H1 (cell line): Measurements from ENCODE around the gene RAD9A. TPM values are rescaled to one million over a fixed set of nuclear protein-coding genes. Genes with fewer than 3 reads are reported as not detected.

Experiments used
- CTCF ChIA-PET: fragments of 300-600 bp; sonication (Branson Sonifier 250); formaldehyde crosslinking; loops from one replicate; lab custom pipeline; 2021; ENCODE audit not compliant: partially characterized antibody; lab: Charles Lee
- POLR2A ChIA-PET: fragments of 300-600 bp; sonication (Branson Sonifier 250); formaldehyde crosslinking; loops from one replicate; lab custom pipeline; 2021; ENCODE audit warnings: inconsistent platforms; ENCODE audit not compliant: partially characterized antibody; lab: Charles Lee
- DNase-seq, 2 experiments: peaks; one replicate each; pipeline versions ENCODE4 v3.0.0 to v3.0.0-alpha.2; 2010 to 2022; ENCODE audit warnings: low spot score in 2 of 2, low read depth in 1 of 2, mixed read lengths in 1 of 2
- FAIRE-seq: peaks from 2 replicates; lab custom pipeline; 2011; peaks lifted over from hg19 to GRCh38; lab: Jason Lieb, UNC
- H2AFZ ChIP-seq: 2 replicates; pipeline ENCODE4 v1.8.1; 2012; ENCODE audit warnings: low read length, inconsistent platforms
- H2AK5ac ChIP-seq: 2 replicates; pipeline ENCODE4 v1.6.1; 2013; ENCODE audit warnings: low read depth, low read length
- H2BK120ac ChIP-seq: replicated peaks from 2 replicates; pipeline ENCODE3; 2013; ENCODE audit warnings: low read depth, low read length, inconsistent platforms
- H2BK12ac ChIP-seq: 2 replicates; pipeline ENCODE4 v1.6.1; 2013; ENCODE audit warnings: low read depth, low read length
- H2BK15ac ChIP-seq: 2 replicates; pipeline ENCODE4 v1.6.1; 2013; ENCODE audit warnings: low read length
- H2BK20ac ChIP-seq: 2 replicates; pipeline ENCODE4 v1.6.1; 2013; ENCODE audit warnings: low read length
- H2BK5ac ChIP-seq: 2 replicates; pipeline ENCODE4 v1.6.1; 2013; ENCODE audit warnings: low read depth, low read length
- H3K14ac ChIP-seq: 2 replicates; pipeline ENCODE4 v1.6.1; 2013; ENCODE audit warnings: inconsistent platforms; ENCODE audit not compliant: insufficient read length
- H3K18ac ChIP-seq: 2 replicates; pipeline ENCODE4 v1.6.1; 2013; ENCODE audit warnings: low read length; ENCODE audit errors: extremely low read depth
- H3K23ac ChIP-seq: 2 replicates; pipeline ENCODE4 v1.6.1; 2013; ENCODE audit warnings: inconsistent platforms; ENCODE audit not compliant: insufficient read length
- H3K23me2 ChIP-seq: 2 replicates; pipeline ENCODE4 v1.6.1; 2013; ENCODE audit warnings: low read depth, low read length
- H3K27ac ChIP-seq: 2 replicates; pipeline ENCODE4 v1.6.1; 2011; ENCODE audit warnings: low read depth, low read length, inconsistent platforms
- H3K27me3 ChIP-seq, 4 experiments: replicated peaks in 1 of 4; 1 replicate in 1 of 4; 2 replicates in 3 of 4; pipeline versions ENCODE4 v1.6.1 to v1.8.1; 2011 to 2013; ENCODE audit warnings: low read length in 3 of 4, mild to moderate bottlenecking in 3 of 4, inconsistent platforms in 2 of 4, mixed read lengths in 2 of 4, moderate library complexity in 1 of 4; ENCODE audit not compliant: control insufficient read depth in 3 of 4, insufficient read depth in 3 of 4; ENCODE audit errors: extremely low read depth in 1 of 4
- H3K36me3 ChIP-seq, 4 experiments: 2 replicates each; pipeline versions ENCODE4 v1.6.1 to v1.8.1; 2011 to 2013; ENCODE audit warnings: mild to moderate bottlenecking in 4 of 4, low read length in 3 of 4, moderate library complexity in 2 of 4, control low read depth in 1 of 4, inconsistent platforms in 1 of 4; ENCODE audit not compliant: insufficient read depth in 4 of 4, control insufficient read depth in 2 of 4
- H3K4ac ChIP-seq: replicated peaks from 2 replicates; pipeline ENCODE3; 2013; ENCODE audit warnings: low read length, low read depth, mixed read lengths, inconsistent platforms; ENCODE audit not compliant: insufficient read length
- H3K4me1 ChIP-seq, 4 experiments: replicated peaks in 1 of 4; 1 replicate in 1 of 4; 2 replicates in 3 of 4; pipeline versions ENCODE4 v1.6.1 to v1.8.1; 2011 to 2013; ENCODE audit warnings: low read length in 3 of 4, inconsistent platforms in 2 of 4, mixed read lengths in 1 of 4; ENCODE audit not compliant: insufficient read depth in 4 of 4, control insufficient read depth in 3 of 4
- H3K4me2 ChIP-seq, 2 experiments: 2 replicates each; pipeline versions ENCODE4 v1.6.1 to v1.8.1; 2011 to 2013; ENCODE audit warnings: low read depth in 2 of 2, low read length in 2 of 2, control low read depth in 1 of 2, inconsistent platforms in 1 of 2, mild to moderate bottlenecking in 1 of 2; ENCODE audit not compliant: insufficient read depth in 1 of 2
- H3K4me3 ChIP-seq, 4 experiments: fragments of 200-600, 300-600 bp in 1 of 4; sonication (generic), shearing (Covaris generic), sonication (Bioruptor Twin) in 1 of 4; 2 replicates each; pipeline versions ENCODE4 v1.5.1 to v1.8.1; 2011 to 2016; ENCODE audit warnings: low read length in 4 of 4, low read depth in 3 of 4, control low read depth in 2 of 4, inconsistent platforms in 2 of 4, mild to moderate bottlenecking in 2 of 4, mixed read lengths in 1 of 4, moderate library complexity in 1 of 4; ENCODE audit not compliant: insufficient read depth in 2 of 4; ENCODE audit errors: extremely low read depth in 1 of 4
- H3K56ac ChIP-seq: replicated peaks from 2 replicates; pipeline ENCODE3; 2013; ENCODE audit warnings: low read depth, mild to moderate bottlenecking, mixed read lengths, low read length, inconsistent platforms; ENCODE audit not compliant: insufficient read length
- H3K79me1 ChIP-seq: 2 replicates; pipeline ENCODE4 v1.6.1; 2013; ENCODE audit warnings: low read depth, low read length, control low read depth
- H3K79me2 ChIP-seq, 2 experiments: 2 replicates each; pipeline versions ENCODE4 v1.6.1 to v1.8.1; 2012 to 2013; ENCODE audit warnings: low read length in 2 of 2, mild to moderate bottlenecking in 2 of 2, inconsistent platforms in 1 of 2; ENCODE audit not compliant: insufficient read depth in 2 of 2, control insufficient read depth in 1 of 2
- H3K9ac ChIP-seq, 4 experiments: replicated peaks in 1 of 4; 1 replicate in 1 of 4; 2 replicates in 3 of 4; pipeline versions ENCODE4 v1.6.1 to v1.8.1; 2011 to 2013; ENCODE audit warnings: low read depth in 3 of 4, low read length in 3 of 4, control low read depth in 2 of 4, mild to moderate bottlenecking in 2 of 4, moderate library complexity in 2 of 4, inconsistent platforms in 1 of 4; ENCODE audit errors: extremely low read depth in 1 of 4
- H3K9me3 ChIP-seq, 2 experiments: 2 replicates each; pipeline versions ENCODE4 v1.6.1 to v1.8.1; 2012 to 2013; ENCODE audit warnings: mild to moderate bottlenecking in 2 of 2, moderate library complexity in 2 of 2, control low read depth in 1 of 2, inconsistent platforms in 1 of 2, low read depth in 1 of 2, low read length in 1 of 2, mixed read lengths in 1 of 2; ENCODE audit not compliant: insufficient read depth in 2 of 2
- H4K20me1 ChIP-seq, 2 experiments: replicated peaks in 1 of 2; 2 replicates each; pipeline versions ENCODE3 to v1.8.1; 2011 to 2013; ENCODE audit warnings: inconsistent platforms in 2 of 2, low read length in 2 of 2, mild to moderate bottlenecking in 1 of 2; ENCODE audit not compliant: insufficient read depth in 2 of 2, control insufficient read depth in 1 of 2
- H4K5ac ChIP-seq: 2 replicates; pipeline ENCODE4 v1.6.1; 2013; ENCODE audit warnings: low read length, low read depth, mixed read lengths, inconsistent platforms; ENCODE audit not compliant: insufficient read length
- H4K8ac ChIP-seq: 2 replicates; pipeline ENCODE4 v1.8.0; 2013; ENCODE audit warnings: mild to moderate bottlenecking, moderate library complexity, low read length, inconsistent platforms; ENCODE audit not compliant: insufficient read depth; ENCODE audit errors: extremely low read depth
- H4K91ac ChIP-seq: replicated peaks from 2 replicates; pipeline ENCODE3; 2013; ENCODE audit warnings: low read length, mixed read lengths, inconsistent platforms; ENCODE audit not compliant: insufficient read length
- HDAC2 ChIP-seq, 2 experiments: fragments of 300-600 bp in 1 of 2; sonication (generic) in 1 of 2; IDR thresholded peaks; 2 replicates each; pipeline ENCODE4 v1.6.1; 2011 to 2012; ENCODE audit warnings: low read depth in 2 of 2, low read length in 2 of 2, mild to moderate bottlenecking in 2 of 2, moderate library complexity in 2 of 2, borderline replicate concordance in 1 of 2, inconsistent platforms in 1 of 2
- NANOG ChIP-seq: IDR thresholded peaks from 2 replicates; pipeline ENCODE4 v1.6.1; 2011; ENCODE audit warnings: low read length, low read depth, mild to moderate bottlenecking, inconsistent platforms; ENCODE audit not compliant: insufficient read depth, poor library complexity, severe bottlenecking
- SP4 ChIP-seq: IDR thresholded peaks from 2 replicates; pipeline ENCODE4 v1.6.1; 2012; ENCODE audit warnings: low read length, inconsistent platforms
- YY1 ChIP-seq: IDR thresholded peaks from 2 replicates; pipeline ENCODE4 v1.6.1; 2011; ENCODE audit warnings: low read depth, mild to moderate bottlenecking, low read length
- WGBS, 2 experiments: shearing (Covaris generic) in 1 of 2; methylation state at CpG; one replicate each; pipeline versions ENCODE4 v1.1.6 to v1.1.7; 2013 to 2015; ENCODE audit warnings: low lambda C conversion rate in 2 of 2, mixed read lengths in 2 of 2, inconsistent platforms in 1 of 2, low coverage in 1 of 2, missing lambda C conversion rate in 1 of 2; ENCODE audit not compliant: insufficient replicate concordance in 2 of 2, insufficient coverage in 1 of 2, insufficient read length in 1 of 2; ENCODE audit errors: extremely low coverage in 1 of 2, missing lambda C conversion rate in 1 of 2; 5-methylcytosine and 5-hydroxymethylcytosine counted together
- polyA plus RNA-seq, 7 experiments: library from polyadenylated mRNA; depleted of rRNA in 3 of 7; stranded (reverse) in 5 of 7; unstranded in 2 of 7; fragments of >200 nt in 5 of 7; fragments of 200-250 nt in 2 of 7; gene quantifications; 1 replicate in 5 of 7; 2 replicates in 1 of 7; 4 replicates in 1 of 7; pipeline versions ENCODE4 v1.2.1 to v1.2.3, GENCODE V29; 2011 to 2013; ENCODE audit warnings: missing spikeins in 2 of 7, mixed read lengths in 2 of 7
- total RNA-seq: library from RNA; stranded (reverse); fragmentation: NEBNext Ultra II Directional; extraction: Animal tissue kit (Norgen Biotek cat#: 25700); gene quantifications from 2 replicates; pipeline ENCODE4 v1.2.1, GENCODE V29; 2021

The RAD9A gene
- total and polyA plus RNA-seq, 2 of the 8 experiments (the other 6 are each of a cell fraction or from before 2014, with no cell fraction given): 22.2 to 25.5 TPM

DNA sequence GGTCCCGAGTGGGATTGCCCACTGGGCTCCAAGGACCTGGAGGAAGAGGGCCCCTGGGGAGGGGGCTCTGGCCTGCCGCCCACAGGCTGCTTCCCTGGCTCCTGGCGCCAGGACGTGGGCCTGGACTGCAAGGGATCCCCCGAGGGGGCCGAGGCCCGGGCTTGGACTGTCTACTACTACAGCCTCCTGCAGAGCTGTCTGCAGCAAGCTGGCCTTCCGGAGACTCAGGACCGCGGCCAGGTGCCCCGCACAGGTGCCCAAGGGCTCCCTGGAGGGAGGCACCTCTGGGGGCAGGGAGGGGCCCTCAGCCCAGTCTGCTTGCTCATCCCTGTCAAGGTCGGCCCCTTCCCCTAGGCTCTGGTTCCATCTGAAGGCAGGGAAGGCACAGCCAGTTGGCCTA, 25.6 kb downstream of the RAD9A start:
- Histone ChIP-seq H3K4ac (peak overlapping the region; percentile 91), H2AFZ (no peak overlapping the region), H4K91ac (no peak overlapping the region), H3K36me3 (no peaks in the 10 kb centered on the region), H3K23ac (no peak overlapping the region), H2BK15ac (0 out of 2 replicates have a peak overlapping the region, but pooled peaks have one; percentile 46), H4K5ac (no peak overlapping the region), H3K4me3 (no peak overlapping the region), H3K18ac (no peak overlapping the region), H3K27ac (no peak overlapping the region), H3K4me1 (peaks cover 4 to 15% (median 11%) of the 10 kb centered on the region in 4 experiments), H2BK12ac (no peak overlapping the region), H3K56ac (no peak overlapping the region), H3K27me3 (peaks cover 0 to 11% (median 7%) of the 10 kb centered on the region in 4 experiments; a peak in 5 of 7 replicates), H2AK5ac (no peak overlapping the region; the same call in 1 of the 2 replicates), H3K79me1 (no peaks in the 10 kb centered on the region), H3K79me2 (no peaks in the 10 kb centered on the region), H4K20me1 (peaks cover 0 to 3% of the 10 kb centered on the region in 2 experiments), H3K23me2 (peaks cover 12% of the 10 kb centered on the region; the same call in 1 of the 2 replicates), H4K8ac (no peak overlapping the region), H3K4me2 (no peak overlapping the region), H3K9ac (no peak overlapping the region), H3K9me3 (no peaks in the 10 kb centered on the region), H2BK5ac (no peak overlapping the region), H2BK20ac (no peak overlapping the region), H3K14ac (no peak overlapping the region), H2BK120ac (no peak overlapping the region)
- ChIA-PET CTCF (interaction anchor here (0.7 to 1.6 kb wide), 7 partner anchors 13 to 66 kb away, joined by 3 to 5 read pairs (median 4); partner anchors contain the start of genes PPP1CA, TBC1D10C and TMEM134), POLR2A (interaction anchor here (1.6 to 10.2 kb wide), 4 partner anchors 10 to 67 kb away, joined by 3 to 104 read pairs (median 4); partner anchors contain the start of genes PTPRCAP and TBC1D10C)
- 86% methylated on average over 12 of the region's 12 CpGs; no CpG with 5 or more reads in 1 of the 2 experiments for WGBS, 2 experiments
- no peak for DNase-seq
- FAIRE-seq: no peak
- no peak for TF ChIP-seq HDAC2 (IDR thresholded peaks at IDR 0.05; ENCODE audit: borderline replicate concordance in 1 of 2, low read depth in 2 of 2, low read length in 2 of 2)
- TF ChIP-seq SP4: no peak
- TF ChIP-seq NANOG: no peak
- no peak for TF ChIP-seq YY1
